IPS DF 19.7 (cell line): ENCODE measurements around the gene SAP30L.

ENCODE experiments used
- DNase-seq: peaks from one replicate; pipeline ENCODE4 v3.0.0-alpha.2; 2013; ENCODE audit warnings: low read depth, low spot score

SAP30L gene

DNA sequence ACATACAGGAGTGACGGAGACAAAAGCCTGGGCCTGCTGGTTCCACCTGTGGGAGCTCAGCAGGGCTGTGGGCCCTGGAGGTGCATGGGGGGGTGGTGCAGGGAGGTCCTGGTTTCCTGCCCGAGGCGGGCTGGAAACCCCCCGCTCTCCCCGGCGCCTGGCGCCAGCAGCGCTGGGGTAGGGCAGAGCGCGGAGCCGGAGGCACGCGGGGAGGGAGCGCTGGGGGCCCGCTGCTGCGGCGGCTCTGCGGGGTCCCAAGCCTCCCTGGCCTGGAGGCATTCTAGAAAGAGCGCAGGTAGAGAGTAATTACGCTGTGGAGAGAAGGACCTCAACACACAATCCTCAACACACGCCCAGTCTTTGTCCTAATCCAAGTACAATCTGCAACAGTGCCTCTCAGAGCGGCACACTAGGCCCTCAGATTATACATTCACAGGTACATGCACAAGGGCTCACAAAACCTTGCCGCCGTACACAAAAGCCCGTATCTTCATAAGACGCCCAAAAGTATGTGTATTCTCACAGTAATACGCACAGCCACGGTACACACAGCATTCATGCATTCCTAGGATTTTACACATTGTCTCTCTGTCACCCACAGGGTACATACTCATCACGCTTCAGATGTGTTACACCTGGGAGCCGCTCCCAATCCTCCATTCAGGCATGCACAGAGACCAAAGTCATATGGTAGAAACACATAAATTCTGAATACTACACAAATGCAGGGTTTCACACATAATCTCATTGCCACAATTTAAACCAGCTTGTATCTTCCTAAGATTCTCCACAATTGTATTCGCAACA is 34.4 kb downstream of the SAP30L start:
- no peak for DNase-seq

DNA sequence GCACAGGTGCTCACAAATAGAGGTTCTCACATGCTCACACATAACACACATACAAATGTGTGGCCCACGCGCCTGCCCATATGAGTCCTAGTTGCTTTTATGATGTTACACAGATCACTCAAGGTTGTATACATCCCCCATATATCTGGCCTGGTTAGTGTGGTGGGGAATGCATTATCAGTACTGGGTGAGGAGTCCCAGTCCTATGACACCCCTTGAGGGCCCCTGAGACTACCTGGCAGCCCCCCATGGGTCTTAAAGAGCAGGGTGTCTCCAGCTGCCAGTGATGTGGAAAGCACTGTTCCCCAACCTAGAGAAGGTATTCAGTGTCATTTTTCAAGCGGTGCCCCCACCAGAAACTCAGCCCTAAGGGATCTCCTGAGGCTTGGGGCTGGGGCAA is 35.0 kb downstream of the SAP30L start:
- no peak for DNase-seq

DNA sequence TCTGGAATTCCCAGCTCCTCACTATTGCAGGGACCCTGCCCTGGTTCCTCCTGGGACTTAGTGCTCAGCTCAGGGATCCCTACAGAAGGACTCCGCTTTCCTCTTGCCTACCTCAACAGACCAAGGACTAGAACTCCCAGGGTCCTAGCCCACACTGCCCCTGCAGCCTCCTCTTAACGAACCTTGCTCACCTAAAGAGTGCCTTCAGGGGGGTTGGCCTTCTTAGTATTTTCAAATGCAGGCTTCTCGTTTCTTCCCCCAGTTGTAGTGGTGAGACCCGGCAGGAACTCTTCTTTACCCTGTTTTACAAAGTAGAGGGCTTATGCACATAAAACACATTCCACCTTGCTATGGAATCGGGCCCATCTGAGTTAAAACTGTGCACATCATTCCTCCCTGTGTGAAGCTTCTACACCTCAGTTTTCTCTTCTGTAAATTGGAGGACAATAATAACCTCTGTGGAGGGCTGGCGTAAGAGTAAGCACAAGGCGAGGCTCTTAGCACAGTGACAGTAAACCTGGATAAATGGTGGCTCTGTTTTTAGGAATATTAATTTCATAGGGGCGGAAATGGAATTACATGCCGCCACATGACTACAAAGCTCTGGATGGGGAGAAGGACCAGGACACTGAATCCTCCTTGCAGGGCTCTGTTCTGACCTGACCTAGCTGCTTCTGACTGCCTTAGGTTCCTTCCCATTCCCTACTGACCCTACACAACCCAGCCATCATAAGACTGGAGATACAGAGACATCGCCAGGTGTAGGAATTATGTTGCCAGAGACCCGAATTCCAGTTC is 36.0 kb downstream of the SAP30L start:
- no peak for DNase-seq

DNA sequence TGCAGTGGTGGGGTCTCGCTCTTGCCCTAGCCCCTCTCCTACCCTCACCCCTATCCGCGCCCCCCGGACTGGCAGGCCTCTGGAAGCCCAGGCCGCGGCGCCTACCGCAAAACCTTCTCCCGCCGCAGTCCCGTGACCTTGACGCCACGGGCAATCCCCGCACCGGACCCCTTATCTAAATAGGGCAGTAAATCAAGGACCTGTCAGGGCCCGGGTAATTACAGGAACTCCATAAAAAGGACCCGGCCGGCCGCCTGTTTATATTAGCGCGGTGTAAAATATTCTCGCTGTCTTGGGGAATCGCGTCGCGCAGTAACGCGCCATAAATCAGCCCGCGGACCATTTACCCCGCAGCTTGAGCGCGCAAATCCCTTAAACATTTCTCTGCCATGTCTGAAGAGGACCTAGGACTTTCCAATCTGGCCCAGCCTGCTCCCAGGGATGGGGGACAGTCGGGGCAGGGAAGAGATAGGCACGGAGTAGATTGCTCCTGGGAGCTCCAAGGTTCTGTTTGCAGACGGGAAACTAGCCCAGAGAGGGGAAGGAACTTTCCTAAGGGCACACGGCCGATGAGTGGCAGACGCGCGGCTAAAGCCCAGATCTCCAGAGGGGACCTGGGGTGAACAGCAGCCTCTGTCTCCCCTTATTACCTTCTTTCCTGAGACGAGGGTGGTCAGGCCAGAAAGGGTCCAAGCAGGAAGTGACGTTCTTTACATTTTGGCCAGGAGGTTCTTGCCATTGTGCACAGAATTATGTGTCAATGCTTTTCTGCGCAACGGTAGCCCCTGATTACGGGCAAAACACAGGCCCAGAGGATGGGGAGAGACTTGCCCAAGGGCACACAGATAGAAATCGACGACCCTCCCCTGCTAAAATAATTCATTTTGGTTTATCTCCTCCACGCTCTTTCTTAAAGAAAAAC is 37.0 kb downstream of the SAP30L start:
- no peak for DNase-seq

DNA sequence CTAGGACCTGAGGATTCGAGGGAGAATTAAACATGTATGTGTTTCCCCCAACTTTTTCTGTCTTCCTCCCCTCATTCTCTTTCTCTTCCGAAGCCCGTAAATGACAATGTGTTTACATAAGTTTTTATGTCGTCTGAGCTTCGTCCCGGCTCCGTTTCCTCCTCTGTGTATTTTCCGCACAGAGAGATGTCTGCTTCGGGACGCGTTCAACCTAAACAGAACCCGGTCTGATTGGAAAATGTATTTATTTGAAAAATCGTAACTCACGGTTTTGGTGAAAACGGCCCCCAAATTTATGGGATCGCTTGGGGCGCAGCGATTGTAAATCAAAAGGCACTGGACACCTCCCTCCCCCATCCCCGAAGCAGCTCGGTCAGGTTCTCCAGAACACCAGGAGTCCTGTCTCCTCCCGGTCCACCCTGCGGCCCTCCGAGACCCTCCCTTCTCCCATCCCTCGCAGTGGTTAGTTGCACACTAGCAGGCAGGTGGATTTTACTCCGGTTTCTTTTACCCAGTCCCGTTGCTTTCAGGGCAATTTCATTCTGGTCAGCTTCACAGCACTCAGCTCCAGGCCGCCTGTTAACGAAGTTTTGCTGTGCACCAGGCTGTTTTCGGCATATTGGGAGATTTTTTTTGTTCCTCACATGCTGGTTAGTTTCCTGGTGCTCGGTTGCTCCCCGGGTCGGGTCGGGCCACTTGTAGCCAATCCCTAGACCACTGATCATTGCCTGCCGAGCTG is 38.0 kb downstream of the SAP30L start:
- no peak for DNase-seq

DNA sequence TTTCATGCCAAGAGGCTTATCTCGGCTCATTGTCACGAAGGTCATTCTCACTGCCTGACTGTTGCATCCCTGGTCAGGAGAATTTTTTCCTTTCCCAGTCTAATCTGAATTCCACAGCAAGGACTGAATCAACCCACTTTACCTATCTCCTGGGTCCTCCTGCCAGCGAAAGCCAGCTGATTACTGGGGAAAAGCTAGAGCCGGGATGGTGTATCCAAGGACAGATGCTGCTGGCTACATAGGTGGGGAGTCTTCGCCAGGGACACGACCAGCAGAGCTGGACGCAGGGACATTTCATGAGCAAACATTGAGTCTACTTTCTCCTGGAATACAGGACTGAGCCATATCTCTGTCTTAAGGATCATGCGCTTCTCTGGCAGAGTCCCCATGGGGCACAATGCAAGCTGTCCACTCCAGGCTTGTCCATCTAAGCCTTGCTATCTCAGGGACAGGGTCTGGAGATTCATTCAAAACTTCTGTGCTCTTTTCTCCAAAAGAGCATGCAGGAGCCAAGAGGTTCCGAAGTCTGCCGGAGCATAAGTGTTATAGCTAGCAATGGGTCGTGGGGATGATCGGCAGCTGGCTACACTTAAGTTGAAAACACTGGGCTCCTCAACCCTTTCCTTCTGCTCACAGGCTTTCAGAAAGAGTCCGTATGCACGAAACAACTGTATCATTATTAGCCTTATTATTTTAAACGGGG is 38.7 kb downstream of the SAP30L start:
- DNase-seq = no peak

DNA sequence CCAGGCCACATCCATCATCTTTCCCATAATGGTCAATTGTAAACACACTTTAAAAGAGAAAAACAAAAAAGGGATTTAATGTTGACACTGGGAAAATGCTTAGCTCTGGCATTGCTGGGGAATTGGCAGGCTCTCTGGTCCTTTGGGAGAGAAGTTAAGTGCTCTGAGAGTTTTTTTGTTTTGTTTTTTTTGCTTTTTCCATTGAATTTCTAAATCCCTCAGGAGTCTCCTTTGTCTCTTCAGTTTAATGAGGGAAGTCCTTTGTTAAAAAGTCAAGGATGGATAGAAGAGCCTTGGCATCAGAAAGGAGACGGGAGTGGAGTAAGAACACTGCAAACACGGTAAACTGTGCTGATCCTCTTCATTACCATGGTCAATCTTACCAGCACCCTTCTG is 39.3 kb downstream of the SAP30L start:
- DNase-seq = no peak

DNA sequence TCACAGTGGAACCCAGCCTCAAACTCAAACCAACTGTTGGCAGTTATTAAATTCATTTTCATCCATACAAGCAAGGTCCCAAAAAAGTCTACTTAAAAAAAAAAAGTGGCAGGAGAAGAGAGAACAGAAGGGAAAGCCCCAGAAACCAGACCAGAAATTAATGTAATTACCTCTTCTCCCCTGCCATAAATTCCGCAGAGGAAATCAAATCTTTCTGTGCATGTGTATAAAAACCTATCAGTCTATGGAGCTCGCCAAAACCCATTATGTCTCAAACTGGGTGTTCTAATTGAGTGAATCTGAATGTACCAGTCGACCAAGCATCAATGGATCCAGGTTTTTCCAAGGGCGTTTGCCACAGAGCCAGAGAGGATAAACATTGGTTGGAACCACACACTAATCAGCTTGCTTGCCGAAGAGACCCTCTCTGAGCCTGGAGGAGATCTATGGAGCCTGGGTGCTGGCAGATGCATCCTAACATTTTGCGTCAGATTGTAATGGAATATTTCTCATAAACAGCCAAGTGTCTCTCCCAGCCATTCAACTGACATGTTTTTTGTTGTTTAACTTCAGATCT is 40.1 kb downstream of the SAP30L start:
- no peak for DNase-seq

DNA sequence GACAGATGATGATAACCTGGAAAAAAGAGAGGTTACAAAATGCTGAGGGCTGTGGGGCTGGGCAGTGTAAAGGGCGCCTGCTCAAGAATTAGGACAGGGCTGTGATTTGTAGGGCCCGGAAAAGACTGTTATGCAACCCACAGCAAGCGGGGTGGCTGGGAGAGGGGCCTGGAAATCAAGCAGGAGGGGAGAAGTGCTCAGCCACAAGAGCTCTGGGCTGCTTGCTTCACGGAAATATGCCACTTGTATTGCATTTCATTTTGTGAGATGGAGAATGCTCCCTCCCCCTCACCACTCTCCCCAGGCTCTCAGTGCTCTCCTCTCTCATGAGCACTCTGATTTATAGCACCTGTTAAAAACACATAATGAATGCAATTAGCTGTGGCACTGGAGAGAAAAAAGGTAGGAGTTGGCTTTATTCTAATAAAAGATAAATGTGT is 40.6 kb downstream of the SAP30L start:
- DNase-seq = no peak

DNA sequence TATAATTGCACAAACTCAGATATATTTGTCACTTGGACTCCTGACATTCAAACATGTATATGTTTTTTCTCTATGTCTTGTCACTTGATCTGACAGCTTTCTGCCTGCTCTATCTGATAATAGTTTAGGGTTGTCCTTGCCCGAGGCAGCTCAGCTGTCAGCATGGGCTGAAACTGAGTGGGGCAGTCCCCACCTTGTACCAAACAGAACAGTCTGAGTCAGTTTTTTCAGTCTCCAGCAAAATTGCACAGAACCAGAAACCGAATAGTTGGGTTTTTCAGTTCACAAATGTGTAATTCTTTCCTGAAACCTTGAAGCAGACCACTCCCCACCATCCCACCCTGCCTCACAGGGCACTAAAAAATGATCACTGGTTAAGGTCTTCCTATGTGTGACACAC is 41.7 kb downstream of the SAP30L start:
- no peak for DNase-seq

DNA sequence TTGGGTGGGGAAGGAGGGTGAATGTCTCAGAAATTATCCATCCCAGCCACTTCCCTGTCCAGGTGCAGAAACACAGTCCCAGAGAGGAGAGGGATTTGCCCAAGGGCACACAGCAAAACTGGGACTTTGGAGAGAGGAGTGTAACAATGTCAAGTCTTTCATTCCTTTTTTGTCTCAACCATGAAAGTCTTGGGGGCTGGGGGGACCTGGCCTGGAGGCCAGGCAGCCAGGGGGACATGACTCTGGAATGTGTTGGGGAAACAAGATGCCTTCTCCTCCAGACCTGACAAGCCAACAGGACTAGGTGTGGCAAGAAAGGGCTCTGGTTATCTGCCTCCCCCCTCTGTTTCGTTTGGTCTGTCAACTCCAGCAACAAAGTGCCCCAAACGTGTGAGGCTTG is 46.1 kb downstream of the SAP30L start:
- DNase-seq = no peak

DNA sequence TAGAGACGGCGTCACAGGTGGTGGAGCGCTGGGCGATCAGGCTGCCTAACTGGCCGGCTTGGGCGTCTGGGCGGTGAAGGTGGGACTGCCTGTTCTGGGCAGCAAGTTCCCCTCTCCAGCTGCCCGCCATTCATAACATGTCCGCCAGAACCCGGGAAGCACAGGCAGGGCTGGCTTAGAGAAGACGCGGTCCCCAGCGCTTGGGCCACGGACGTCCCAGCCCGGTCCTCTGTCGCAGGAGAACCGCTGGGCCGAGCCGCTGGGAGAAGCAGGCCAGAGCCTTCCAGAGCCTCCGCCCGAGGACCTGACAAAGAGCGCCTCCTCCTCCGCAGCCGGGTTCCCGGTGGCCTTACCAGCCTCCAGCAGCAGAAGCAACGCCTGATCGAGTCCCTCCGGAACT is 47.5 kb downstream of the SAP30L start:
- DNase-seq = no peak

DNA sequence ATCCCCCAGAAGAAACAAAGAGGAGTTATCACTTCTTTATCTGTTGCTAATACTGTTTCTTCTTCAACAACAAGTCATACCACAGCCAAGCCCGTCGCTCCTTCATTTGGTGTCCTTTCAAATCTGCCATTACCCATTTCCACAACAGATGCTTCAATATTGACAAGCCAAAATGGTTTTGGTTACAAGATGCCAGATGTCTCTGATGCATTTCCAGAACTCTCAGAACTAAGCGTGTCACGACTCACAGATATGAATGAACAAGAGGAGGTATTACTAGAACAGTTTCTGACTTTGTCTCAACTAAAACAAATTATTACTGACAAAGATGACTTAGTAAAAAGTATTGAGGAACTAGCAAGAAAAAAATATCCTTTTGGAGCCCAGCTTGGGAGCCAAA is 48.2 kb downstream of the SAP30L start:
- no peak for DNase-seq

DNA sequence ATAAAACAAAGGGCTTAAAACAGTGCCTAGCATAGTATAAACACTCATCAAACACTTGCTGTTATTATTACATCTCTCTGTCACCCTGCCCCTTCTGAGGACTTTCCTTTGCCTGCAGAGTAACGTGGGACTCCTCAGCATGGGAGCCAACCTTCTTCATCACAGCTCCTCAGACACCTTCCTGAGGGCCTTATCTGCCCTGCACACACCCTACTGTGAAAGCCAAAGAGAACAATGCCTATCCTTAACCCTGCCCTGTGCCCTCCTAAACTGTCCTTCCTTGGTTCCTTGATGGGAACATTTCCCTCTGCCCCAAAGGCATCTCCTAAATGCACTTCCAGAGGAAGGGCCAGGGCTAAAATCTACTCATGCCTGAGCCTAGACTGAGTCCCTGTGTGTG is 52.8 kb downstream of the SAP30L start:
- no peak for DNase-seq

DNA sequence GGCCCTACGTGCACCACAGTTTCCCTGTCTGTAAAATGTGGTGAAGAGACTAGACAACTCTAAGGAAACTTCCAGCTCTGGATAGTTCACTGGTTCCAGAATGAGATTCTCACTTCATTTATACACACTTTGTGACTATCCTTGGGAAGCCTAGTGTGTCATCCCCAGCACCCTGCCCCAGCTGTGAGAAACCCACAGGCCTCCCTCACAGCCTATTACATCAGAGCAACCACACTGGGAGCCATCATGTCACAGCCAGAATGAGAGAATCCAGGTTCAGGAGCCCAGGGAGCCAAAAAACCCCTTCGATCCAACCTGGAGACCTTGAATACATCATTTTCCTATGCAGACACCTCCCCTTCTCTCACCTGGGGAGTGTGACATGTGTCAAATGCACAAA is 53.2 kb downstream of the SAP30L start:
- DNase-seq = no peak

DNA sequence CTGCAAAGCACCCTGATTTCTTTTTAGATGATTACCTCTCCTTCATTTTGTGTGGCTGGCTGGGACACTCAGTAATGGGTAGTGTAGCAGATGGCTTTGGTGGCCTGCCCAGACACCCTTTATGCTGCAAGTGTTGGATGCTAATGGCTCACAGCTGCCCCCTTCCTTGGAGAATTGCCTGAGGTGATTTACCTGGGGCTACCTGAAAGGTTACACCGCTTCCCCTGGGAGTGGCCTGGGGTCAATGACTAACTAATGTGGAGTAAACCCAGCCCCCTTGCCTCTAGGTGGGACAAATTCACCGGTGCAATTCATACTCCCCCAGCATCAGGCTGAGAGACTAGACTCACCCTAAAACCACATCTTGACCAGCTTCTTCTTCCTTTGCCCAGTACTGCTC is 55.8 kb downstream of the SAP30L start:
- DNase-seq = no peak

DNA sequence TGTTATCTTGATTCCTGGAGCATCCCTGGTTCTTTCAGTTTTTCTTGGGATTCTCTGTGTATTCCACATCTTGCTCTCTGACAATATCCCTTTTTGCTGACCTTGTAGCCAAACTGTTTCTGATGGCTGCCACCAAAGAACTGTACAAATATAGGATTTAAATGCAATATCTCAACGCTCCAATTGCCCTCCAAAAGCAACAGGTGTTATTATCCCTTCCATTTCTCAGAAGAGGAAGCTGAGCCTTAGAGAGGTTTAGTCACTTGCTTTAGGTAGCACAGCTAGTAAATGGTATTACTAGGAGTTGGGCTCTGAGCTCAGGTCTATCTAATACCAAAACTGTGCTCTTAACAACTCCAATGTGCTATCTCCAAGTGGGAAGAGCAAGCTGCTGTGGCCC is 56.4 kb downstream of the SAP30L start:
- DNase-seq = no peak

DNA sequence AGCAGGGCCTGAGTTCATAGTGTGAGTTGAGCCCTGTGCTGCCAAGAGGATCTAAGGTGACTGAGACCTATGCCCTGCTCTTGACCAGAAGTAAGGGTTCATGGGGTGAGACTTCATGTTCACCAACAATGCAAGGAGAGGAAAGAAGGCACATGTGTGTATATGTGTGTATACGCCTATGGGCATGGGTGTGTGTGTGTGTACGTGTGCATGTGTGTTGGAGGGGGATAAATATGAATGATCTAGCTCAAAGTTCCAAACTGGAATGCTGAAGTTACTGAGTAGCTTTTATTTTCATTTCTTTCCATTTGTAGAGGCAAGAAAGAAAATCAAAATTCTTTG is 57.9 kb downstream of the SAP30L start:
- DNase-seq = no peak

DNA sequence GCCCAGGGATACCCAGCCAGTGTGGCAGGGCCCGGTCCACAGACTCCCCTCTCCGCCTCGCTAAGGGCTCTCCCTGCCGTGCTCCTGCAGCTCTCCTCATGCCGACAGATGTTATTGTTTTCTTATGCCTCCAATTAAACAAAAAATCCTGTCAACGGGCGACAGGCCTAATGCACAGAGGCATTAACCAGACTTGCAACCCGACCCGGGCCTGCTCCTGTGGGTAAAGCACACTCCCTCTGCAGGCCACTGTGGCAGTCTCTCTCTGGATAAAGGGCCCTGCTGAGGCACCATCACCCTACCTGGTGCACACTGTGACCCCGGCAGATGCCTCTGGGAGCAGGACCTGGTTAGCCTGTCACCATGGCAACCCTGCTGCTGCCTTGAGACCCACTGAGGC is 59.8 kb downstream of the SAP30L start:
- DNase-seq = no peak

DNA sequence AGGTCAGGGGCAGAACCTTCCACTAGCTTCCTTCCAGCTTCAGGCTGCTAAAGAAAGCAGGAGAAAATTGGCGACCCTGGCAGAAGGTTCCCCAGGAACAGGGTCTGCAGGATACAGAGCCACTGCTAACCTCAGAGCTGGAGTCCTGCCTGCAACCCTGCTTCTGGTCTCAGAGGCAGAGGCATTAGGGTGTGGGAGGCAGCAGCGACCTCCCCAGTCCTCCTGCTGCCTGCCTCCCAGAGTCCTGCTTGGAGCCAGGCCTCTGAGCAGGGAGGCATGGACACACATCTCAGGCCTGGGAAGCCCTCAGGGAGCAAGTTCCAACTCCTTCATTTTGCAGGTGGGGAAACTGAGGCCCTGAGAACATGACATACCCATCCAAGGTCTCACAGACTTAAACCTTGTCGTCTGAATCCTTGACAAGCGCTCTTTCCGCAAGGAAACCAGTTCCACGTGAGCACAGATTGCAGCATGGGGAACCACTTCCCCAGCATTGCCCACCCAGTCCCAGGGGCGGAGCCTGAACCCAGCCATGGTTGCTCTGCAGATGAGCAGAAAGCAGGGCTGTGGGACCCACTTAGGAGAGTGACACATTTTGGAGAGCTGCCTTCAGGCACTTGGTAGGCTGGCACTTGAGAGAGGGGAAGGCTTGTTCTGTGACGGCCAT is 60.4 kb downstream of the SAP30L start:
- no peak for DNase-seq
